Measurements from ENCODE around the gene ETS1. TPM values are rescaled to one million over a fixed set of nuclear protein-coding genes. Genes with fewer than 3 reads are reported as not detected.

Gene ETS1
- total RNA-seq, 6 experiments from 2014 or later = 55.2 to 78.6 (median 73.2) TPM

DNA sequence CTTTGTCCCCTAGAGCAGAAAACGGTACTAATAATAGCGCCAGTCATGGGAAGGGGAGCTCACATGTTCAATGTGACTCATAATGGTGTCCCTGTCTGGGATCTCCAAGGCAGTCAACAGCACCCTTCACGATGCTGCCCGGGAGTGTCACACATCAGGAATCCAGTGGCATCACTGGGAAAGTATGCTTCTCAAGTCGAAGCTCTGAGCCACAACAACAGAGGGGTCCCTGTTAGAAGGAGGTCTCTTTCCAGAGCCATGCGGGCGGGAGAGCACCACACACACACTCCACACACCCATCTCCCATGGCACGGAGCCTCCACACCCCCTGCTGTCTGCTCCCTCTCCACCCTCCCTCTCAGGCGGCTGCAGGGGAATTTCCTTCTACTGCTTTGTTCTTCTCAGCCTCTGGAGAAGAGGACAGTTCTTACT is 119.7 kb downstream of the ETS1 start:
- H3K27ac Mint-ChIP-seq = peak overlapping the region; percentile 98
- TF ChIP-seq, protein P1, sequence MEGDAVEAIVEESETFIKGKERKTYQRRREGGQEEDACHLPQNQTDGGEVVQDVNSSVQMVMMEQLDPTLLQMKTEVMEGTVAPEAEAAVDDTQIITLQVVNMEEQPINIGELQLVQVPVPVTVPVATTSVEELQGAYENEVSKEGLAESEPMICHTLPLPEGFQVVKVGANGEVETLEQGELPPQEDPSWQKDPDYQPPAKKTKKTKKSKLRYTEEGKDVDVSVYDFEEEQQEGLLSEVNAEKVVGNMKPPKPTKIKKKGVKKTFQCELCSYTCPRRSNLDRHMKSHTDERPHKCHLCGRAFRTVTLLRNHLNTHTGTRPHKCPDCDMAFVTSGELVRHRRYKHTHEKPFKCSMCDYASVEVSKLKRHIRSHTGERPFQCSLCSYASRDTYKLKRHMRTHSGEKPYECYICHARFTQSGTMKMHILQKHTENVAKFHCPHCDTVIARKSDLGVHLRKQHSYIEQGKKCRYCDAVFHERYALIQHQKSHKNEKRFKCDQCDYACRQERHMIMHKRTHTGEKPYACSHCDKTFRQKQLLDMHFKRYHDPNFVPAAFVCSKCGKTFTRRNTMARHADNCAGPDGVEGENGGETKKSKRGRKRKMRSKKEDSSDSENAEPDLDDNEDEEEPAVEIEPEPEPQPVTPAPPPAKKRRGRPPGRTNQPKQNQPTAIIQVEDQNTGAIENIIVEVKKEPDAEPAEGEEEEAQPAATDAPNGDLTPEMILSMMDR (IDR thresholded peaks at IDR 0.05) = peak; percentile 59
- peaks cover 99% of the 10 kb centered on the region for H3K4me1 Mint-ChIP-seq (ENCODE audit: low read depth)
- peak; percentile 99 for DNase-seq
- H3K27me3 Mint-ChIP-seq (ENCODE audit: insufficient read depth) = peaks cover under 1% of the 10 kb centered on the region; the same call in 1 of the 2 replicates
- H3K36me3 Mint-ChIP-seq (ENCODE audit: low read depth) = peaks cover 57% of the 10 kb centered on the region
- H3K4me3 Mint-ChIP-seq = peak overlapping the region; percentile 73
- no peaks in the 10 kb centered on the region for H3K9me3 Mint-ChIP-seq

DNA sequence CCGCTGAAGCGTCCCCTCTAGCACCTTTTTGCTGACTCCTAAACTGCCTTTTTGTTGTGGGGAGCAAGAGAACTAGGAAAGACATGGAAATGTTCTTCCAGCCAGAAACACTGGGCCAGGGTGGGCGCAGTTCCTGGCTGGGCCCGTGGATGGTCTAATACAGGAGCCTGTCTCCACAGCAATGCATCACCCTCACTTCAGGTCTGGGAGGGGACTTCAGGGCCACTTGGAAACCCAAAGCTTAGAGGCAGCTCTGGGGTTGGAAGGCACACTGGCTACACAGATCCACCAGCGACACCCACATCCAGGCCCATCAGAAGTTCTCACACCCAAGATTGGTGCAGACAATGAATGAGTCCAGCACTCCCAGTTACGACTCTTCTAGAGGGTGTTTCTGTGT is 120.3 kb downstream of the ETS1 start:
- H3K4me3 Mint-ChIP-seq = peak overlapping the region; percentile 73; the same call in 1 of the 2 replicates

DNA sequence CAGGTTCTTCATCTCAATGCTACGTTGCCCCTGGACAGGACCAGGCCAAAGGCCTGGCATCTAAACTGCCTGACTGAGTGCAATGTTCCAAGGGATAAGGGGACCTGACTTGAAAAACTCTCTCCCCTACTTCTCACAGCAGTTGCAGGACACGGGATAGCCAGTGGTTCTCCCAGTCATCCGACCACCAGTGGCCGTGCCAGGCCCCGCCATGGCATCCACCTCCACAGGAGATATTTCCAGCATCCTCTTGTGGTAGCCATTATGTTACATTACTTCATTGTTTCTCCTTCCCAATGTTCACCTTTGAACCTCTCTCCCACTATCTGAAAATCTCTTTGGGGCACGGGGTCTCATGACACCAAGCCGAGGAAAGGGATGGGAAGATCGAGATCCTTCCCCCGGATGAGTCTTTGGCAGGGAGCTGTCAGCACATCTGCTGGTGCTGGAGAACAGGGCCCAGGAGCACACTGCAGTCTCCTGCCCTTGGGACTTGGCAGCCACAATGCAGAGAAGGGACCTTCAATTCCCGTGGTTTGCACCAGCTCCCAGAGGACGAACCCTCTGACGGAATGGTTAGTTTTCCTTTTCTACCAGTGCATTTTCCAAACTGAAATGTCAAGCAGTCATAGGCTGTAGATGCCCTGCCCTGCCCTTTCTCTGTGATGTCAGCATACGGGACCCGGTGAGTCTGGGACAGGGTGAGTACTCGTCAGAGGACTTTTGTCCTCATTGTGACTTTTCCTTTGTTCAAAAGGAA is 121.2 kb downstream of the ETS1 start:
- peaks cover 2% of the 10 kb centered on the region; the same call in 1 of the 2 replicates for H3K27me3 Mint-ChIP-seq (ENCODE audit: insufficient read depth)
- peaks cover 90% of the 10 kb centered on the region for H3K4me1 Mint-ChIP-seq (ENCODE audit: low read depth)
- no peak for DNase-seq
- H3K27ac Mint-ChIP-seq = peak overlapping the region; percentile 98
- no peak overlapping the region for H3K4me3 Mint-ChIP-seq
- TF ChIP-seq, protein P1 (IDR thresholded peaks at IDR 0.05) = no peak
- peaks cover 64% of the 10 kb centered on the region for H3K36me3 Mint-ChIP-seq (ENCODE audit: low read depth)
- H3K9me3 Mint-ChIP-seq = no peaks in the 10 kb centered on the region

More for the DNA sequence above, 120.3 kb downstream of the ETS1 start:
- Mint-ChIP-seq H3K9me3 (no peaks in the 10 kb centered on the region), H3K36me3 (ENCODE audit: low read depth) (peaks cover 57% of the 10 kb centered on the region), H3K27me3 (ENCODE audit: insufficient read depth) (peaks cover 1% of the 10 kb centered on the region; the same call in 1 of the 2 replicates), H3K4me1 (ENCODE audit: low read depth) (peaks cover 96% of the 10 kb centered on the region), H3K27ac (peak overlapping the region; percentile 98)
- TF ChIP-seq, protein P1 (IDR thresholded peaks at IDR 0.05) = no peak
- DNase-seq = no peak

DNA sequence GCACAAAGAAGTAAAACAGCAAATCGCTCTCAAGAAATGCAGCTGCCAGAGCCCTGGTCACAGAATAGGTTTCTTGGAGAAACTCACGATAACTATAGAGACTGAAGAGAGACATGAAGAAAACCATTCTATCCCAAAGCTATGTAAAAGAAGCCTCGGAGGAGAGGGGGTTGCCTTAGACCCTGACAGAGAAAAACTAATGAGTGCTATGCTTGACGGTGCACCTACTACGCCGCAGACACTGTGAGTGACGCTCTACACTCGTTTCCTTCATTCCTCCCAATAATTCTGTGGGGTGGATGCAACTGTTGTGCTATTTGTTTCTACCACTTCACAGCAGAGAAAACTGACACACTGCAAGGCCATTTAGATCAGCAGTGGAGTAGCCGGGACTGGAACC is 121.8 kb downstream of the ETS1 start:
- peaks cover 70% of the 10 kb centered on the region for H3K36me3 Mint-ChIP-seq (ENCODE audit: low read depth)
- H3K27me3 Mint-ChIP-seq (ENCODE audit: insufficient read depth) = peaks cover 2% of the 10 kb centered on the region; the same call in 1 of the 2 replicates
- no peak overlapping the region for H3K4me3 Mint-ChIP-seq
- TF ChIP-seq, protein P1 (IDR thresholded peaks at IDR 0.05) = no peak
- no peak for DNase-seq
- peaks cover 90% of the 10 kb centered on the region for H3K4me1 Mint-ChIP-seq (ENCODE audit: low read depth)
- no peaks in the 10 kb centered on the region for H3K9me3 Mint-ChIP-seq
- peak overlapping the region; percentile 98 for H3K27ac Mint-ChIP-seq

DNA sequence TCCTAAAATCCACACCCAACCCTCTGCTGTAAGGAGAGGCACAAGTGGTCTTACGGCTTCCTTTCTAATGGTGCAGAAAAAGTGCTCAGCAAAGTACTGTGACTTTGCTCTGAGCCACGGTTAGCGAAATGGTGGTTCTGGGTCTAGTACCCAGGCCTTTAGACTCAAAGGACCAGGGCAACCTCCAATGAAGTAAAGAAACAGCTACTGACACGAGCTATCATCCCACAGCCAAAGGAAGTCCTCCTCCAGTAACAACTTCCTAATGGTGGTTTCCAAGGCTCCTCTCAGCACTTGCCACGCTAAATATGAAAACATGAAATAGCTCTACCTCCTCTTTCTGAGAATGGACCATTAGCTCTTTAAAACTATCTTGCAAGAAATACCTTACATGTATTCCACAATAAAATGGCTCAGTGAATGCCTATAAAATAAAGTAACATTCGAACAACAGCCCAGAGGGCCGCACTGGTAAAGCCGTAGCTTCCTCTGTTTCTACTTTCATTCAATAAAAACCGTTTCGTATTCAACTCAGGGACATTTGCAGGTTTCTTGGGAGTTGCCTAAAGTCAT is 122.4 kb downstream of the ETS1 start:
- TF ChIP-seq, protein P1 (IDR thresholded peaks at IDR 0.05) = no peak
- no peak for DNase-seq
- Mint-ChIP-seq H3K4me3 (no peak overlapping the region), H3K36me3 (ENCODE audit: low read depth) (peaks cover 74% of the 10 kb centered on the region), H3K4me1 (ENCODE audit: low read depth) (peaks cover 91% of the 10 kb centered on the region), H3K27ac (peak overlapping the region; percentile 98), H3K27me3 (ENCODE audit: insufficient read depth) (peaks cover 2% of the 10 kb centered on the region; the same call in 1 of the 2 replicates), H3K9me3 (no peaks in the 10 kb centered on the region)
